HG03025 (cell line): ENCODE results near the gene ZKSCAN3.

ENCODE experiments used
- ATAC-seq: cut with Tn5 transposase; IDR thresholded peaks from one replicate; pipeline ENCODE4 v1.9.1; 2021; ENCODE audit warnings: mild to moderate bottlenecking, moderate library complexity; ENCODE audit not compliant: unreplicated experiment, low FRiP score

ZKSCAN3 gene

DNA sequence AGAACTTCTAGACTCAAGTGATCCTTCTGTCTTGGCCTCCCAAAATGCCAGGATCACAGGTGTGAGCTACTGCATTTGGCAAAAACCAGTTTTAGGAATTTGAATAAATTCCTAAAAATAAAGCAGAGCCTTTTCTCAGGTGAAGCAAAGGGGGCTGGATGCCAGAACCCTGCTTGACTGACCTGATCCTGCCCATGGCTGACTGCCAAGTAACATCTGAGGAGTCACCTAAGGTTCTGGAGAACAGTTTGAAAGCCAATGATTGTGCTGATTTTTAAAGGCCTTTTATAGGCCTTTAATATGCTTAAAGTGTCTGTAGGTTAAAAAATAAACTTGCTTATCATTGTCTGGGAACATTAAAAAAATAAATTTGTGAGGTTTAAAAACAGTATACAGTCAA, 63.9 kb downstream of the ZKSCAN3 start:
- ATAC-seq: no peak
